Right cardiac atrium (tissue), 5 donors: ENCODE data around the gene PEX10. TPM values are rescaled to one million over a fixed set of nuclear protein-coding genes. Genes with fewer than 3 reads are reported as not detected.

Experiments
- ATAC-seq, 2 donors: fragments of 200-7000 bp; cut with Tn5 transposase; one replicate each; pipeline versions ENCODE4 v1.8.0 to v1.9.1; 2020; ENCODE audit warnings: moderate library complexity in 2 of 2, mild to moderate bottlenecking in 1 of 2
- DNase-seq, 3 donors: peaks; one replicate each; pipeline ENCODE4 v3.0.0-alpha.2; 2020
- H3K27ac ChIP-seq: one replicate; pipeline ENCODE4 v1.5.1; 2013; ENCODE audit warnings: mild to moderate bottlenecking, low read length, control low read depth, moderate library complexity
- H3K27me3 ChIP-seq: one replicate; pipeline ENCODE4 v1.6.1; 2013; ENCODE audit not compliant: control insufficient read depth, insufficient read depth
- H3K4me1 ChIP-seq: one replicate; pipeline ENCODE4 v1.6.1; 2013; ENCODE audit warnings: low read length; ENCODE audit not compliant: control insufficient read depth, insufficient read depth
- H3K4me3 ChIP-seq: one replicate; pipeline ENCODE4 v1.5.1; 2013; ENCODE audit warnings: low read length, control low read depth
- H3K9me3 ChIP-seq: one replicate; pipeline ENCODE4 v1.6.1; 2013; ENCODE audit warnings: low read length; ENCODE audit not compliant: control insufficient read depth
- WGBS: extraction: QIAGEN DNeasy Blood & Tissue Kit; methylation state at CpG from one replicate; pipeline ENCODE4 v1.1.7; 2013; 5-methylcytosine and 5-hydroxymethylcytosine counted together
- intact Hi-C, 4 donors: fragments of 100-400 bp; cut with DNase I; formaldehyde crosslinking; loops; one replicate each; pipeline versions ENCODE4 v1.11.0 to v1.14.0; 2022 to 2023
- polyA plus RNA-seq: library from polyadenylated mRNA; stranded (reverse); fragments of 200-250 nt; gene quantifications from one replicate; pipeline ENCODE4 v1.2.3, GENCODE V29; 2013
- total RNA-seq, 4 donors: library from RNA; stranded (reverse); fragmentation: NEBNext Ultra II Directional; extraction: Animal tissue kit (Norgen Biotek cat#: 25700); gene quantifications; one replicate each; pipeline ENCODE4 v1.2.1, GENCODE V29; 2021
- donor health status: healthy with polysubstance abuse.
- donor health status: DM: no; HTN: yes; CAD: no.
- donor health status: DM: no; HTN: no; CAD: no.
- donor health status: DM: no; HTN: yes; CAD: no; lungs with severe emphysema.
- donor health status: DM: yes; HTN: yes; CAD: no.

The PEX10 gene
- total and polyA plus RNA-seq, 5 donors, result 11.4 to 16.0 (median 14.1) TPM

DNA sequence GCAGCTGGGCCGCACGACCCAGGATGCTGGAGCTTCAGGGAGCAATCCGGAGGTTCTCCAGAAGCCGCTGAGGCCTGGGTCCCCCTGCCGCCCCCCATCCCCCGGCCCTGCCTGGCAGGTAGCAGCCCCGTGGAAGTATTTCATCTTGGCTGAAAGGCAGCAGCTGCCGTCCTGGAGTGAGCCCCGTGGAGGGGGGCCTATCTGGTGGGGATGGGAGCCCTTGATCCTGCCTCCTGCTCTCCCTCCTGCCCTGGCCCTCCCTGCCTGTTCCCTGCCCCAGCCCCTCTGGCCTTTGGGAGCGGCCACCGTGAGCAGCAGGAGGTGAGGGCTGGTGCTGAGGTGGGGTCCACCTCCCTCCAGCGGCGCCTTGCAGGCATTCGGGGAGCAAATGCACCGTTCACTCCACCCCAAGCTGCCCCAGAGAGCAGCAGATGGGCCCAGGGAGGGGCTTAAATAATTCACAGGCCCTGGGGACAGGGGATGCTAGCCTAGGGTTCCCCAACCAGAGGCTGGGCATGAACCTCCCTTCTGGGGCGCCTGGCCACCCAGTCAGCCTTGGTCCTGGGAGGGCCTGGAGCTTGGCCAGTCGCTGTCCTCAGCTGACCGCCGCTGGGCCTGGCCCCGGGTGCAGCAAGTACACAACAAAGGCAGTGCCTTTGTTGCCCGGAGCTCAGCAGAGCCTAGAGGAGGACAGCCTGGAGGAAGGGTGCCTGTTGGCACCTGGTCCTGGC is 40.0 kb upstream of the PEX10 start:
- ATAC-seq (no peak), DNase-seq (no peak)
- no peaks in the 10 kb centered on the region for H3K27me3 ChIP-seq
- 48% methylated on average over 21 of the region's 21 CpGs for WGBS
- no peak overlapping the region for H3K4me3 ChIP-seq
- no peaks in the 10 kb centered on the region for H3K9me3 ChIP-seq
- H3K27ac ChIP-seq, result no peak overlapping the region
- intact Hi-C loops, result no loop called here
- no peaks in the 10 kb centered on the region for H3K4me1 ChIP-seq

DNA sequence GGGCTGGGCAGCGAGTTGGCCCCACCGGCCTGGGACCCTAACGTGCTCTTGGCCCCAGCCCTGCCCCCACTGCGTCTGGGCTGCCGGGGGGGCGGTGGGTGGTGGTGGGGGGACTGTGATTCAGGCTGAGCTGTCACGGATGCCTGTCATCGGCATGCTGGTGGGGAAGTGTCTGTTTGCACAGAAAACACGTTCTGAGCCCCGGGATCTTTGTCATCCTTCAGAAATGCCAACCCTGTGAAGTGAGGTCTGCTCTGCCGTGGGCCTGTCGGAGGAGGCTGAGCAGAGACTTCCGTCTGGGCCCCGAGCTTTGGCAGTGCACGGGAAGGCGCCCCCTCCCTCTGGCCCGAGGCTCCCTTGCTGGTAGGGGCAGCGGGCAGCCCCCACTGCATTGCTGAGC is 39.4 kb upstream of the PEX10 start:
- H3K9me3 ChIP-seq, result no peaks in the 10 kb centered on the region
- intact Hi-C loops, result no loop called here
- no peaks in the 10 kb centered on the region for H3K27me3 ChIP-seq
- H3K4me3 ChIP-seq, result no peak overlapping the region
- ATAC-seq, result no peak
- no peak overlapping the region for H3K27ac ChIP-seq
- no peaks in the 10 kb centered on the region for H3K4me1 ChIP-seq
- 20% methylated on average over 18 of the region's 18 CpGs for WGBS
- DNase-seq, result no peak

DNA sequence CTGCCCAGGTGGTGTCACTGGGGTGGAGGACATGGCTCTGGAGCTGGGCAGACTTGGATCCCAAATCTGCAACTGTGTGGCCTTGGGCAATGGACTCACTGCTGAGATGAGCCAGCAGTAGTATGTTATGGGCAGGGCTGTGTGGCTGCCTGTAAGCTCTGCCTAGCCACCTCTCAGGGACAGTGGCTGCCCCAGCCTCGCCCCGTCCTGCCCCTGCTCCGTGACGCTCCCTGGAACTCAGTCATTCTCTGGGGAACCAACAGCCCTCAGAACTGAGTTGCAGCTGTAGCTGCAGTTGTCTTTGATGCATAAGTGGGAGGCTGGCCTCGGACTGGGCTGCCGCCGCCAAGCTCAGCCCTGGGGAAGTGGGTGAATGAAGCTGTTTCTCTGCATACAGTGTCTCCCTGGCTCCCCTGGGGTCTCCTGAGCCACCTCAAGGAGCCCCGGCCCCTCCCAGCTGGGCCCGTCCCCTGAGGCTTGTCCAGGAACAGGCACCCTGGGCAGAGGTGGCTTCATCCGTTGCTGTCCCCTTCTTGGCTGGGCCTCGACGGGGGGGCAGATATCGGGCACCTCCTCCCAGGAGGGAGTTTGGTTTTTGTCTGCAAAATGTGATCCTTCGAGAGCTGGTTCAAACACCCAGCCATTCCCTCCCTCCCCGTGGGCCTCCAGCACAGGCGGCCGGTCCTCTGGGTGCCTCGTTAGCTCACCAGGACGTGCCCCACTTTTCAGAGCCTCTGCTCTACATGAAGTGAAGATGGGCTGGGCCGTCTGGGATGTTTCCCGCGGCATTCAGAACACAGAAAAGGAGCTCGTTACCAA is 37.5 kb upstream of the PEX10 start:
- Histone ChIP-seq H3K4me3 (no peak overlapping the region), H3K27ac (no peak overlapping the region), H3K27me3 (no peaks in the 10 kb centered on the region), H3K4me1 (no peaks in the 10 kb centered on the region), H3K9me3 (no peaks in the 10 kb centered on the region)
- no peak for DNase-seq
- WGBS, result 64% methylated on average over 23 of the region's 23 CpGs
- no peak for ATAC-seq
- intact Hi-C loops, result loop anchor here in 1 of 4 donors (10.0 kb wide), 1 partner anchor 355 kb away; the partner anchor contains the start of gene TTC34

DNA sequence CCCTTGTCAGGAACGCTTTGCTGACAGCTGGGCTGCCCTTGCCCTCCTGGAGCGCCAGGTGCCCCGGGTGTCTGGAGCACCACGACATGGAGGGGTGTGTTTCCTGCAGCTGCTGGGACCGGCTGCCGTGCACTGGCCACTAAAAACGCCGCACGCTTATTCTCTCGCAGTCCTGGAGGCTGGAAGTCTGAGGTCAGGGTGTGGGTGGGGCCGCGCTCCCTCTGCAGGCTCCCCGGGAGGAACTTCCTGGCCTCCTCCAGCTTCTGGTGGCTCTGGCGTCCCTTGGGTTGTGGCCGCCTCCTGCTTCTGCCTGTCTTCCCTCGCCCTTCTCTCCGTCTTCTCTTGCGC is 35.7 kb upstream of the PEX10 start:
- intact Hi-C loops, result loop anchor here in 1 of 4 donors (10.0 kb wide), 1 partner anchor 357 kb away; the partner anchor contains the start of gene TTC34
- H3K9me3 ChIP-seq, result no peaks in the 10 kb centered on the region
- H3K27ac ChIP-seq, result no peak overlapping the region
- no peak overlapping the region for H3K4me3 ChIP-seq
- no peak for DNase-seq
- WGBS, result 53% methylated on average over 18 of the region's 18 CpGs
- no peaks in the 10 kb centered on the region for H3K4me1 ChIP-seq
- no peak for ATAC-seq
- H3K27me3 ChIP-seq, result no peaks in the 10 kb centered on the region

DNA sequence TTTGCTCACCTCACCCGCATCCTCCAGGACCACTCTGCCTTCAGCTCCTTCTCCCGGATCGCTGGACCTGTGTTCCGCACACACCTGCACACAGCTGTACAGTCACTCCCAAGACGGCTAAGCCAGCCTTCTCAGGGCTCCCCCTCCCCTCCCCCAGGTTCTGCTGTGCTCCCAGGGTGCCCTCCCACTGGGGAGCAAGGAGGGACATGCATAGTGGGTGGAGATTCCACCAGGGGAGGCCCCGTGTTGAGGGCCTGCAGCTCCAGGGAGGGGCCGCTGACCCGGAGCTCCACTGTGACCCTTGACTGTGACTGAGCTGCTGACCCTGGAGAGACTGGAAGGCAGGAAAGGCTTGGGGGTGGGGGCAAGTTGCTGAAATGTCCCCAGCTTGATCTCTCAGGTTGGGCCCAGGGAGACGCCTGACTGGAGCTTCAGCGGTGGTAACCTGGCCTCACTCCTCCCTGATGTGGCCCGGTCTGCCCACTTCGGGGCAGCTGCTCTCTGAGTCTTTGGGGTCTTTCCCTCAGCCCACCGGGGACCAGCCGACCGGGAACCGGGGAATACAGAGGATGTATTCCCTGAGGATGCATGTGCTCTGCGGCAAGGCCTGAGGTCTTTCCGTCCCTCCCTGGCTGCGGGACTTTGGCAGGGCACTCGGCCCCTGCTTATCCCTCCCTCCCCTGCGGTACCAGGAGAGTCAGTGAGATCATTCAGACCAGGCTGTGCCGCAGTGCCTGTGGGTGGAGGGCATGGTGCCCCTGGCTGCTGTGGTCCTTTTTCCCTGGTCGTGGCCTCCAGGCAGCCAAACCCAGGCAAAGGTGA is 35.1 kb upstream of the PEX10 start:
- no peaks in the 10 kb centered on the region for H3K4me1 ChIP-seq
- no peak for ATAC-seq
- DNase-seq, result no peak
- no peaks in the 10 kb centered on the region for H3K27me3 ChIP-seq
- no peaks in the 10 kb centered on the region for H3K9me3 ChIP-seq
- intact Hi-C loops, result loop anchor here in 1 of 4 donors (10.0 kb wide), 1 partner anchor 357 kb away; the partner anchor contains the start of gene TTC34
- H3K27ac ChIP-seq, result no peak overlapping the region
- WGBS, result 58% methylated on average over 23 of the region's 23 CpGs
- no peak overlapping the region for H3K4me3 ChIP-seq

DNA sequence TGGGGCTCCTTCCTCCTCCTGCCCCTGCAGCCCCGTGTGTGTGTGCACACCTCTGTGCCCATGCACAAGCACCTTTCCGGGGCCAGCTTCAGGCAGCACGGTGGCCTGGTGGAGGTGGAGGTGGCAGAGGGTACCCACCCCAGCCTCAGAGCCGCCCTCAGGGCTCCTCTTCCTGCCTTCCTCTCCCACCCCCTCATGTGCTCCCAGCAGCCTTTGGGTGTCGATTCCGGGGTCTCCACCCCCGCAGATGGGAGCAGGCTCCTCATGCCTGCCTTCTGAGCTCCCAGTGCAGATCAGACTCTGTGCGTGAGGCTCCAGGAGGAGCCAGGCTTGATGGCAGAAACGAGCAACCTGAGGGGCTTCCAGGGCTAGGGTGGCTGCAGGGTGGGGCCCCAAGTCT is 34.5 kb upstream of the PEX10 start:
- Histone ChIP-seq H3K9me3 (no peaks in the 10 kb centered on the region), H3K27ac (no peak overlapping the region), H3K4me1 (no peaks in the 10 kb centered on the region), H3K4me3 (no peak overlapping the region), H3K27me3 (no peaks in the 10 kb centered on the region)
- ATAC-seq, result no peak
- 51% methylated on average over 9 of the region's 9 CpGs for whole genome bisulfite sequencing
- intact Hi-C loops, result loop anchor here in 1 of 4 donors (10.0 kb wide), 1 partner anchor 358 kb away; the partner anchor contains the start of gene TTC34
- DNase-seq, result no peak

DNA sequence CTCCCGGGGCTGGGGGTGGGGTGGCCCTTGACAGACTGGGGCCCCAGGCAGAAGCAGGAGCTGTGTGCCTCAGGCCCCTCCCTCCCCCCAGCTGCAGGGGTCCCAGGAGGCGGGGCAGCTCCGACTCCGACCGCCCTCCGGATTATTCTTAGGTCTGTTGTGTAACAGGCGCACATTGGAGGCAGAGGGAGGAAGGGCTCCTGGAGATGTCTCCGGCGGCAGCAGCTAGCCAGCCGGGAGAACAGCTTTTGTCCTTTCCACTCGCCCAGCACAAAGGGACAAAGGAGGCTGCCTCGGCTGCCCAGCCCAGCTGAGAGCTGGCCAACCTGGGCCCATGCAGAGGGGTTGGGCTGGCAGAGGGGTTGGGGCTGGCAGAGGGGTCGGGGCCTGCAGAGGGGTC is 34.0 kb upstream of the PEX10 start:
- no peaks in the 10 kb centered on the region for H3K4me1 ChIP-seq
- ATAC-seq (no peak), DNase-seq (no peak)
- H3K27me3 ChIP-seq, result no peaks in the 10 kb centered on the region
- intact Hi-C loops, result loop anchor here in 1 of 4 donors (10.0 kb wide), 1 partner anchor 358 kb away; the partner anchor contains the start of gene TTC34
- no peak overlapping the region for H3K4me3 ChIP-seq
- H3K9me3 ChIP-seq, result no peaks in the 10 kb centered on the region
- H3K27ac ChIP-seq, result no peak overlapping the region
- WGBS, result 17% methylated on average over 13 of the region's 13 CpGs

DNA sequence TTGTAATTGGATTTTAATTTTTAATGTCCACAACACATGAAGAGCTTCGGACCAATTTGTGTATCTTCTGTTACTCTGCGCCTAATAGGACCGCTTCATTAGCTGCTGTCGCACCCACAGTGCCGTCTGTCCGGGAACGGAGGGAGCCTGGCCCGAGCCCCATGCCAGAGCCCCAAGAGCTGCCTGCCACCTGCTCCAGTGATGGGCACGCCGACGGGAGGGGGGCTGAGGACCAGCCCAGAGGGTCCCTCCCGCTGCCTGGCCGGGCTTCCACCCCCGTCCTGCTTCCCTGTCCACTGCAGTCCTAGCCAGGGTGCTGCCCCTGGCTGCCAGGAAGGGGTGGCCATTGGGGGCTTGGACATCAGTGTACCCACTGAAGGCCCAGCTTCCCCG is 33.5 kb upstream of the PEX10 start:
- Histone ChIP-seq H3K9me3 (no peaks in the 10 kb centered on the region), H3K27me3 (no peaks in the 10 kb centered on the region), H3K4me3 (no peak overlapping the region), H3K4me1 (no peaks in the 10 kb centered on the region), H3K27ac (no peak overlapping the region)
- DNase-seq (no peak), ATAC-seq (no peak)
- WGBS, result 78% methylated on average over 15 of the region's 15 CpGs
- intact Hi-C loops, result loop anchor here in 1 of 4 donors (10.0 kb wide), 1 partner anchor 359 kb away; the partner anchor contains the start of gene TTC34

DNA sequence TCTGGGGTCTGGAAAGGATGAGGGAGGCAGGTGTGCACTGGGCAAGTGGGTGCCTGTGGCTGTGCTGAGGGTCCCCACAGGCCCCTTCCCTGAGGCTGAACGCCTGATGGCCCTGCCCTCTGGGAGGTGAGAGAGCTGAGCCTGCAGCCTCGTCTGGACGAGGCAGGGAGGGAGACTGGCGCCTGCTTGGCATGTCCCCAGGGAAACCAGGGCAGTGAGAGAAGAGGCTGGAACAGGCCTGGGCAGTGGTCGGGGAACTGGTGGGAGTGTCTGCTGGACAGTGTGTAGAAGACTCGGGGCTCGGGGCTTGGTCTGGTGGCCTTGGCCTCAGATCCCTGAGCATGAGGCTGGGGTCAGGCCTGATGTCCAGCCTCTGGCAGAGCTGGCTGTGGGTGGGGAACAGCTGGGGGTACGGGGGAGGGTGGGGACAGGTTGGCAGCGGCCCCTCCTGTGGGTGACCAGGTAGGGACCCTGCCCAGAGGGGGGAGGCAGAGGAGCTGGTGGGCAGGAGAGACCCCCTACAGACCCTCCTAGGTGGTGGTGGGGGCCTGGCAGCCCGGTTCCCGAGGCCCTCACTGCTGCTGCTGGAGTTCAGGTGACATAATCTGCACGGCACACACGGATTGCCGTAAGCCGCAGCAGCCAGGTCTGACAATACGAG is 32.9 kb upstream of the PEX10 start:
- DNase-seq (no peak), ATAC-seq (no peak)
- H3K9me3 ChIP-seq, result no peaks in the 10 kb centered on the region
- no peaks in the 10 kb centered on the region for H3K27me3 ChIP-seq
- H3K4me3 ChIP-seq, result no peak overlapping the region
- H3K4me1 ChIP-seq, result no peaks in the 10 kb centered on the region
- intact Hi-C loops, result loop anchor here in 1 of 4 donors (10.0 kb wide), 1 partner anchor 360 kb away; the partner anchor contains the start of gene TTC34
- 68% methylated on average over 16 of the region's 16 CpGs for WGBS
- H3K27ac ChIP-seq, result no peak overlapping the region

DNA sequence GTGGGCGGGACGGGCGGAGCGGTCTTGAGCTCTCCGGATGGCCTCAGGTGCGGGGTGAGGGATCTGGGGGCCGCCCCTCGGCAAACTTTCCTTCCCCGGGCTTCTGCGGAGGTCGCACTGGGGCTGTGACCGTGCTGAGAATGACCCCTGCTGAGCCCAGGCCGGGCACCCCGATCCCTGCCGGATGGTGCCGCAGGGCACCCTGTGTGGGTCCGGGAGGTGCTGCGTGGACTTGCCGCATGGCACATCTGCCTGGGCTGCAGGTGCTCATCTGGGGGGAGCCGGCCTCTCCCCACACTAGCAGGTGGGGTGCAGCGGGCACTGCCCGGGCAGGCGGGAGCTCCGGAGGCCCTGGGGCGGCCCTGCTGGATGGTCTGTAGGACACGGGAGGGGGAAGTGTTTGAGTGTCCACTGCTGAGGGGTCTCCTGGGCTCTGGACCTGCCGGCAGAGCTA is 31.8 kb upstream of the PEX10 start:
- ATAC-seq, result no peak
- H3K27me3 ChIP-seq, result no peaks in the 10 kb centered on the region
- DNase-seq, result no peak
- H3K9me3 ChIP-seq, result no peaks in the 10 kb centered on the region
- H3K27ac ChIP-seq, result no peak overlapping the region
- intact Hi-C loops, result loop anchor here in 1 of 4 donors (10.0 kb wide), 1 partner anchor 361 kb away; the partner anchor contains the start of gene TTC34
- WGBS, result 32% methylated on average over 27 of the region's 27 CpGs
- no peak overlapping the region for H3K4me3 ChIP-seq
- no peaks in the 10 kb centered on the region for H3K4me1 ChIP-seq
